Measurements from ENCODE around the gene LPAR4. TPM values are rescaled to one million over a fixed set of nuclear protein-coding genes. Genes with fewer than 3 reads are reported as not detected.

LPAR4 gene, protein sequence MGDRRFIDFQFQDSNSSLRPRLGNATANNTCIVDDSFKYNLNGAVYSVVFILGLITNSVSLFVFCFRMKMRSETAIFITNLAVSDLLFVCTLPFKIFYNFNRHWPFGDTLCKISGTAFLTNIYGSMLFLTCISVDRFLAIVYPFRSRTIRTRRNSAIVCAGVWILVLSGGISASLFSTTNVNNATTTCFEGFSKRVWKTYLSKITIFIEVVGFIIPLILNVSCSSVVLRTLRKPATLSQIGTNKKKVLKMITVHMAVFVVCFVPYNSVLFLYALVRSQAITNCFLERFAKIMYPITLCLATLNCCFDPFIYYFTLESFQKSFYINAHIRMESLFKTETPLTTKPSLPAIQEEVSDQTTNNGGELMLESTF
- total RNA-seq = under 1 TPM in 1 of 4 donors, not detected in 3; 0.34 TPM

DNA sequence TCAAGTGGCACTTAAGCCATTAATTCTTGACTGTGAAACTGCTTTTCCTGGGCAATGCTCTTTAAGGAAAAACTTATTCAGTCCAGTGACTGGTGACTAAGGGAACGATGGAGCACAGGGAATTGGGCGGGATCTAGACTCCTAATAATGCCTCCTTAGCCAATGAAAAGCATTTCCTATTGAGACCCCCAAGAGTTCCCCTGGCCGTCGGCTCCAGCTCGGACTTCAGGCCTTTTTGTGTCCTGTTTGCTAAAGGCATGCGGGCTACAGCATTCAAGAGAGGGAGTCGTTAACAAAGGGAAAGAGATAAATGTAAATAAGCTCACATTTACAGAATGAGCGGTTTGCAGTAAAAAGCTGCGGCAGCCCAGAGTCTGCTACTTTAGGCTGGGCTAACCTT is at the start of gene LPAR4:
TSS of gene LPAR4 (plus strand) at position 232 of the 400 bp plus-strand sequence. CDS start 7,150 bp downstream, outside the sequence.
- intact Hi-C loops (cut with DNase I; ENCODE audit: low total_unique reads) = no loop called here
- no peak for DNase-seq (ENCODE audit: low spot score in 2 of 2)
- WGBS, 2 donors = 34 to 35% methylated on average over 9 of the region's 9 CpGs
- TF ChIP-seq POLR2A (IDR thresholded peaks at IDR 0.05) = no peak
- TF ChIP-seq, protein P1, sequence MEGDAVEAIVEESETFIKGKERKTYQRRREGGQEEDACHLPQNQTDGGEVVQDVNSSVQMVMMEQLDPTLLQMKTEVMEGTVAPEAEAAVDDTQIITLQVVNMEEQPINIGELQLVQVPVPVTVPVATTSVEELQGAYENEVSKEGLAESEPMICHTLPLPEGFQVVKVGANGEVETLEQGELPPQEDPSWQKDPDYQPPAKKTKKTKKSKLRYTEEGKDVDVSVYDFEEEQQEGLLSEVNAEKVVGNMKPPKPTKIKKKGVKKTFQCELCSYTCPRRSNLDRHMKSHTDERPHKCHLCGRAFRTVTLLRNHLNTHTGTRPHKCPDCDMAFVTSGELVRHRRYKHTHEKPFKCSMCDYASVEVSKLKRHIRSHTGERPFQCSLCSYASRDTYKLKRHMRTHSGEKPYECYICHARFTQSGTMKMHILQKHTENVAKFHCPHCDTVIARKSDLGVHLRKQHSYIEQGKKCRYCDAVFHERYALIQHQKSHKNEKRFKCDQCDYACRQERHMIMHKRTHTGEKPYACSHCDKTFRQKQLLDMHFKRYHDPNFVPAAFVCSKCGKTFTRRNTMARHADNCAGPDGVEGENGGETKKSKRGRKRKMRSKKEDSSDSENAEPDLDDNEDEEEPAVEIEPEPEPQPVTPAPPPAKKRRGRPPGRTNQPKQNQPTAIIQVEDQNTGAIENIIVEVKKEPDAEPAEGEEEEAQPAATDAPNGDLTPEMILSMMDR (IDR thresholded peaks at IDR 0.05) = no peak
- H3K4me3 ChIP-seq (ENCODE audit: low read depth, poor library complexity, severe bottlenecking) = no peak within 1 kb of the TSS

DNA sequence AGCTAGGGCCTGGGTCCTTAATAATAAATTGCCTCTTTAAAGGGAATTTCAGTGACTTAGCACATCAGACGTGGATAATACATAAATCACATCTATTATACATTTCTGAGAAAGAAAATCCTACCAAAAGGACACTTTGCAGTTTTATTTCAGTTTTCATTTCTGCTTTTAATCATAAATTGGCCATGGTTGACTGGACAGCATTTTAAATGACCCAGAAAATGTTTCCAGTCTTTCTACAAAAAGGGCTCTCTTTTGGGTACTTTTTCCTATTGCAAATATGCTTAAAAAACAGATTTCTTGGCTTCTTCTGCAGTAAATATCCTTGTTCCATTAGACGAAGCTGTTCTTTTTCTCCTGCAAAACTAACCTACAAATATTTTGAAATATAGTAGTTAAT is 41.4 kb upstream of the LPAR4 start:
- 18 to 55% methylated on average over 2 of the region's 2 CpGs for WGBS, 2 donors
- intact Hi-C loops (cut with DNase I; ENCODE audit: low total_unique reads) = no loop called here
- no peak for DNase-seq (ENCODE audit: low spot score in 2 of 2)
- H3K4me3 ChIP-seq (ENCODE audit: low read depth, poor library complexity, severe bottlenecking) = no peak overlapping the region
- no peak for TF ChIP-seq POLR2A (IDR thresholded peaks at IDR 0.05)
- TF ChIP-seq, protein P1 (IDR thresholded peaks at IDR 0.05) = no peak

DNA sequence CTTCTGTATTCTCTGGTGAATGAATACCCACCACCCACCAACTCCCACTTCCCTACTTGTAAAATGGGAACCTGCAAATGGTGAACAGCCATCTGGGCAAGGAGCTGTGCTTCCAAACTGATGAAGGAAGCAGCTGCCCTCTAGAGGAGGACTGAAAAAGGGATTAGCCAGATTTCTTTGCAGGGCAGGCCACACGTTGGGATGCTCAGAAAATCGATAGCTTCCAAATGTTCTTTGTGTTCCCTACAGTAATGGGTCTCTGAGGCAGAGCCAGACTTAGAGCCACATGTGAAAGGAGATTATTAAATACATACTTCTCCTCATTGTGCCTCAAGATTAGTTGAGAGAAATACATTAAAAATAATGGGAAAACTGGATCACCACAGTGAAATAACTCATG is 39.3 kb upstream of the LPAR4 start:
- 22% methylated on average over 2 of the region's 2 CpGs for WGBS, 2 donors
- TF ChIP-seq, protein P1 (IDR thresholded peaks at IDR 0.05) = no peak
- TF ChIP-seq POLR2A (IDR thresholded peaks at IDR 0.05) = no peak
- no peak overlapping the region for H3K4me3 ChIP-seq (ENCODE audit: low read depth, poor library complexity, severe bottlenecking)
- DNase-seq (ENCODE audit: low spot score in 2 of 2) = no peak
- intact Hi-C loops (cut with DNase I; ENCODE audit: low total_unique reads) = no loop called here

DNA sequence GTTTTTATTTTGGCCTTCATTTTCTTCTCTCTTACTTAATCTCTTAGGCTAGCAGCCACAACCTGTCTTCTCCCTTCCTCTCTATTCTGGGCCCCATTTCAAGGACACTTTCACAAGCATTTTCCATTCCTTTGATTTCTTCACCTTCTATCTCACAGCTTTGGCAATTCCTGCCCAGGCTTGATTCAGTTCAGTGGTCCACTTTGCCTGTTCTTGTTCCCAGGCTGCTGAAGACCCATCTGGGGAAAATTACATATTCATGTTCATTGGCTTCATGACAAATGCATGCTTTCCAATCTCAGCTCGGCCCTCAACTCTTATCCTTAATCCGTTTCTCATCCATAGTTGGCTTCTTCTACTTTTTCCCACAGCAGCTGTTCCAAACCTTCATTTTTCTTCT is 38.7 kb upstream of the LPAR4 start:
- 19 to 22% methylated on average over 2 of the region's 2 CpGs for WGBS, 2 donors
- intact Hi-C loops (cut with DNase I; ENCODE audit: low total_unique reads) = no loop called here
- TF ChIP-seq POLR2A (IDR thresholded peaks at IDR 0.05) = no peak
- TF ChIP-seq, protein P1 (IDR thresholded peaks at IDR 0.05) = no peak
- peak in 1 of 2 donors; percentile 17 for DNase-seq (ENCODE audit: low spot score in 2 of 2)
- H3K4me3 ChIP-seq (ENCODE audit: low read depth, poor library complexity, severe bottlenecking) = no peak overlapping the region

DNA sequence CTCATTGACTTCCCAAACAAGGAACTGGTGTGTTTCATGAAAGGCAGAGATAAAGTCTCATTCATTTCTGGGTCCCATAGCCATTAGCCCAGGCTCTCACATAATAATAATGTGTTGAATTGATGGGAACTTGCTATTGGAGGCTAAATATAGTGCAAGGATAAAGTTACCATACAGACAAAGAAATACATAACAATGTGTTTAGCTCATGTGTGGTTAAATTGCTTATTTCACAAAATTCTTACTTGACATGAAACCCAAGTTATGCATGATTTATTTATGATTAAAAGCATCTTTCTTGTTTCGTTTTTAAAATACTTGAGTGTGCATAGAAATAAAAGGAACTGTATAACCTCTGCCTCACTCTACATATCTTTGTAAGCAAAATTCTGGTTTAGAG is 37.3 kb upstream of the LPAR4 start:
- DNase-seq (ENCODE audit: low spot score in 2 of 2) = no peak
- TF ChIP-seq, protein P1 (IDR thresholded peaks at IDR 0.05) = no peak
- no peak for TF ChIP-seq POLR2A (IDR thresholded peaks at IDR 0.05)
- intact Hi-C loops (cut with DNase I; ENCODE audit: low total_unique reads) = no loop called here
- no peak overlapping the region for H3K4me3 ChIP-seq (ENCODE audit: low read depth, poor library complexity, severe bottlenecking)
- 23 to 24% methylated on average over 1 of the region's 1 CpG for WGBS, 2 donors

All from lower leg skin (tissue), 4 donors.